ENCODE results near the gene IFNGR1. TPM values are rescaled to one million over a fixed set of nuclear protein-coding genes. Genes with fewer than 3 reads are reported as not detected.
A peak's percentile ranks its signal among the peaks of the same experiment; 100 is the strongest.

Gene IFNGR1
- total RNA-seq, 1 experiment from 2014 or later: 27.1 TPM

- Histone ChIP-seq H3K4me1 (ENCODE audit: control insufficient read depth in 1 of 2, insufficient read depth in 2 of 2, low read length in 2 of 2) (no peaks in the 10 kb centered on the region), H3K4me2 (ENCODE audit: low read length) (no peak overlapping the region), H3K79me2 (ENCODE audit: insufficient read depth, low read length) (no peaks in the 10 kb centered on the region), H3K9me2 (ENCODE audit: insufficient read depth) (no peaks in the 10 kb centered on the region), H3K36me3 (ENCODE audit: control insufficient read depth in 1 of 2, insufficient read depth in 2 of 2, low read length in 2 of 2) (no peaks in the 10 kb centered on the region), H3K4me3 (replicated peaks in 1 of 2; ENCODE audit: low read depth in 1 of 2, low read length in 2 of 2) (no peak overlapping the region), H4K20me1 (ENCODE audit: insufficient read depth) (no peaks in the 10 kb centered on the region), H3K9ac (ENCODE audit: low read length) (no peak overlapping the region), H3K27ac (ENCODE audit: low read depth, low read length) (no peak overlapping the region), H2AFZ (ENCODE audit: low read depth, low read length, poor library complexity, severe bottlenecking) (no peak overlapping the region), H3K27me3 (ENCODE audit: insufficient read depth, low read length) (no peaks in the 10 kb centered on the region), H3K9me3 (ENCODE audit: control insufficient read depth in 1 of 2, insufficient read depth in 1 of 2, low read depth in 1 of 2, low read length in 2 of 2) (no peaks in the 10 kb centered on the region)
- no TSS peak for BruUV-seq (replicated peaks)
- DNase-seq (ENCODE audit: low read depth, low spot score) (peak; percentile 6), ATAC-seq (peak; percentile 90)
- TF ChIP-seq CTCF (IDR thresholded peaks at IDR 0.05 in 2 of 3, conservative IDR thresholded peaks at IDR 0.05 in 1 of 3; ENCODE audit: borderline replicate concordance in 1 of 3, insufficient read depth in 1 of 3, low read depth in 2 of 3, low read length in 2 of 3) (peak; percentile 47 to 81 (median 71); a peak in 5 of 6 replicates), RAD21 (IDR thresholded peaks at IDR 0.05; ENCODE audit: low read depth) (peak; percentile 67), CBX3 (IDR thresholded peaks at IDR 0.05; ENCODE audit: low read depth) (no peak), EGR1 (IDR thresholded peaks at IDR 0.05; ENCODE audit: low read depth) (no peak)
- TF ChIP-seq, protein P1, sequence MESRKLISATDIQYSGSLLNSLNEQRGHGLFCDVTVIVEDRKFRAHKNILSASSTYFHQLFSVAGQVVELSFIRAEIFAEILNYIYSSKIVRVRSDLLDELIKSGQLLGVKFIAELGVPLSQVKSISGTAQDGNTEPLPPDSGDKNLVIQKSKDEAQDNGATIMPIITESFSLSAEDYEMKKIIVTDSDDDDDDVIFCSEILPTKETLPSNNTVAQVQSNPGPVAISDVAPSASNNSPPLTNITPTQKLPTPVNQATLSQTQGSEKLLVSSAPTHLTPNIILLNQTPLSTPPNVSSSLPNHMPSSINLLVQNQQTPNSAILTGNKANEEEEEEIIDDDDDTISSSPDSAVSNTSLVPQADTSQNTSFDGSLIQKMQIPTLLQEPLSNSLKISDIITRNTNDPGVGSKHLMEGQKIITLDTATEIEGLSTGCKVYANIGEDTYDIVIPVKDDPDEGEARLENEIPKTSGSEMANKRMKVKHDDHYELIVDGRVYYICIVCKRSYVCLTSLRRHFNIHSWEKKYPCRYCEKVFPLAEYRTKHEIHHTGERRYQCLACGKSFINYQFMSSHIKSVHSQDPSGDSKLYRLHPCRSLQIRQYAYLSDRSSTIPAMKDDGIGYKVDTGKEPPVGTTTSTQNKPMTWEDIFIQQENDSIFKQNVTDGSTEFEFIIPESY (IDR thresholded peaks at IDR 0.05; ENCODE audit: extremely low read depth, insufficient replicate concordance, low read length): no peak
- intact Hi-C loops (cut with micrococcal nuclease): loop anchor here (1.0 to 5.0 kb wide), 2 partner anchors 71 to 198 kb away; no protein-coding TSS in a partner anchor
- POLR2A ChIA-PET: no interaction called here
- CTCF ChIA-PET: interaction anchor here (0.8 to 2.4 kb wide), 8 partner anchors 8 to 476 kb away, joined by 3 to 25 read pairs (median 4); no protein-coding TSS in a partner anchor
- RAD21 ChIA-PET (ENCODE audit: low non-redundant PET in 1 of 2, low total read pairs in 2 of 2, uncharacterized antibody in 2 of 2, unreplicated experiment in 2 of 2): interaction anchor here (0.7 to 1.5 kb wide), 2 partner anchors 71 to 89 kb away, joined by 4 to 5 read pairs; no protein-coding TSS in a partner anchor
Measured at GRCh38 chr6:137165375-137166246, 53.6 kb downstream of the IFNGR1 start.

Measured in HCT116 (cell line).